ENCODE data around the gene CRADD. TPM values are rescaled to one million over a fixed set of nuclear protein-coding genes. Genes with fewer than 3 reads are reported as not detected.

Gene CRADD
- total RNA-seq, 6 donors from 2014 or later, result 13.7 to 40.7 (median 29.0) TPM

DNA sequence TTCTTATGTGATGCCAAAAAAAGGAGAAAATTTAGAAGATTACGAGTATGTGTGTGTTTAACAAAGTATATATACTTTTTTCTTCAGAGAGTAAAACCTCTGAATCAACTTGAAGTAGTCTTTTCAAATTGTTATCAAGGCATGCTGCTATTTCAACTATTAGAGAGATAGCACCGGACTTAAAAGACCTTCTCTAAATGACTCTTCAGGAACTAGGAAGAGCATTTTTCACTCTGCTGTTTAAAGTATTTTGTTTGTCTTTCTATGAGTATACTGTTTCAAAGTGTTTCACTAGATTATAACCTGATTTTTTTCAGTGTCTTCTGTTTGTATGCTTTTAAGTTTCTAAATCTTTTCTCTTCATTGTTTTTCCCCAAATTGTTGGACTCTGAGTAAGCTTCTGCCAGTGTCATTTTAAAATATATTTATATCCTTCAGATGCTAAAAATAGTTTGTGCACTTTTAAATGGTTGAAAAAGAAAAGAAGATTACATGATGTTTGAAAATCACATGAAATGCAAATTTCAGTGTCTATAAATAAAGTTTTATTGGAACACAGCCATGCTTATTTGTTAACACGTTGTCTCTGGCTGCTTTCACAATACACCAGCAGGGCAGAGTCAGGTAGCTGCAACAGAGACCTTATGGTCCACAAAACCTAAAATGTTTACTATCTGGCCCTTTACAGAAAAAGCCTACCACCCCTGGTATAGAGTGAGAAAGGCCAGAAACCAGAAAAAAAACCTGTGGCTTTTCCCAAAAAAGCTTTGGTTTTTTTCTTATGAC lies 21.3 kb downstream of the CRADD start:
- H3K27ac ChIP-seq, result peak overlapping the region in 2 of 4 donors; percentile 32 to 40
- 48 to 49% methylated on average over 3 of the region's 3 CpGs for WGBS, 2 donors
- H3K27me3 ChIP-seq, result no peaks in the 10 kb centered on the region
- no peak overlapping the region for H3K4me3 ChIP-seq
- H3K4me1 ChIP-seq, result peaks cover 0 to 16% (median 12%) of the 10 kb centered on the region in 4 donors
- ATAC-seq (ENCODE audit: low FRiP score in 2 of 2), result no peak
- no peaks in the 10 kb centered on the region for H3K36me3 ChIP-seq
- no peak for DNase-seq
- H3K9me3 ChIP-seq, result no peaks in the 10 kb centered on the region
- TF ChIP-seq POLR2AphosphoS5 (IDR thresholded peaks at IDR 0.05), result no peak
- TF ChIP-seq, protein P1, sequence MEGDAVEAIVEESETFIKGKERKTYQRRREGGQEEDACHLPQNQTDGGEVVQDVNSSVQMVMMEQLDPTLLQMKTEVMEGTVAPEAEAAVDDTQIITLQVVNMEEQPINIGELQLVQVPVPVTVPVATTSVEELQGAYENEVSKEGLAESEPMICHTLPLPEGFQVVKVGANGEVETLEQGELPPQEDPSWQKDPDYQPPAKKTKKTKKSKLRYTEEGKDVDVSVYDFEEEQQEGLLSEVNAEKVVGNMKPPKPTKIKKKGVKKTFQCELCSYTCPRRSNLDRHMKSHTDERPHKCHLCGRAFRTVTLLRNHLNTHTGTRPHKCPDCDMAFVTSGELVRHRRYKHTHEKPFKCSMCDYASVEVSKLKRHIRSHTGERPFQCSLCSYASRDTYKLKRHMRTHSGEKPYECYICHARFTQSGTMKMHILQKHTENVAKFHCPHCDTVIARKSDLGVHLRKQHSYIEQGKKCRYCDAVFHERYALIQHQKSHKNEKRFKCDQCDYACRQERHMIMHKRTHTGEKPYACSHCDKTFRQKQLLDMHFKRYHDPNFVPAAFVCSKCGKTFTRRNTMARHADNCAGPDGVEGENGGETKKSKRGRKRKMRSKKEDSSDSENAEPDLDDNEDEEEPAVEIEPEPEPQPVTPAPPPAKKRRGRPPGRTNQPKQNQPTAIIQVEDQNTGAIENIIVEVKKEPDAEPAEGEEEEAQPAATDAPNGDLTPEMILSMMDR (IDR thresholded peaks at IDR 0.05), result no peak
- no peak for TF ChIP-seq EP300 (IDR thresholded peaks at IDR 0.05)
- TF ChIP-seq POLR2A (IDR thresholded peaks at IDR 0.05), result no peak

DNA sequence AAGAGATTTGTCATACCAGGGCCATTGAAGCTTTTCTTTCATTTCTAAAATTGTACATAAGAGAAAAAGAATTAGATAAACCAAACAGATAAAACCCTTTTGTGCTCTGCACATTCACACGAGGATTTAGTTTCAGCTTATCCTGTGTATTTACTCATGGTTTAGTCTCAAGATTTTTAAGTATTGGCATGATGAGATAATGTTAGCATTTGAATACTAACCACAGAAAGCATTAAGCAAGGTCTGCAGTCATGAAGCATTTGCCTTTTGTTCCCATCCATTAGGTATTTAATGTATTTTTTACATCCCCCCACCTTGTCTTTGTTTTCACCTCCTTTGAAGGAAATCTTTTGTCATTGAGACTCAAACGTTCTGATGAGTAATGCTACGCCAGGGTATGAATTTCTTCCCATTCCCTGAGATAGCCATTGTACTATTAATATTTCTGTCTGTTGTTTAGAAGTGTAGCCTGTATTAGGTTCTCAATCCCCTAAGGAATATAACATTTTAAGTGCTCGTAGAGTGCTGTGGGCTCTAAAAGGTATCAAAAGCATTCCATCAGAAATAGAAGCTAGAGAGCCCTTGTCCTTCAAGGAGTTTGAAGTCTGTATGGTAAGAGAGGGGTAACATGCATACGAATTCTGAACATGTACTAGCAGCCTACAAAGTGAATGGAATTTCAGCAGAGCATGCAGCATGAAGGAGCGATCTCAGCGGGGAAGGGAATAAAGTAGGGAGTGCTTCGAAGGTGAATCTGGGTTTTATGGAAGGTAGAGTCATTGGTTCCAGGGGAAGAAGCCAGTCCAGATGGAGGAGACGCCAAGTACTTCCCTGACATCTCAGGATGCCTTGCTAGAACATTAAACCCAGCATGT lies 22.3 kb downstream of the CRADD start:
- Histone ChIP-seq H3K36me3 (no peaks in the 10 kb centered on the region), H3K9me3 (no peaks in the 10 kb centered on the region), H3K4me1 (peaks cover 0 to 21% (median 14%) of the 10 kb centered on the region in 4 donors), H3K4me3 (no peak overlapping the region), H3K27ac (peak overlapping the region in 1 of 4 donors; percentile 40), H3K27me3 (no peaks in the 10 kb centered on the region)
- ATAC-seq (ENCODE audit: low FRiP score in 2 of 2) (no peak), DNase-seq (no peak)
- WGBS, 2 donors, result 65 to 71% methylated on average over 9 of the region's 9 CpGs
- TF ChIP-seq POLR2AphosphoS5 (IDR thresholded peaks at IDR 0.05), result no peak
- TF ChIP-seq POLR2A (IDR thresholded peaks at IDR 0.05), result no peak
- TF ChIP-seq EP300 (IDR thresholded peaks at IDR 0.05), result no peak
- TF ChIP-seq, protein P1 (IDR thresholded peaks at IDR 0.05), result no peak

DNA sequence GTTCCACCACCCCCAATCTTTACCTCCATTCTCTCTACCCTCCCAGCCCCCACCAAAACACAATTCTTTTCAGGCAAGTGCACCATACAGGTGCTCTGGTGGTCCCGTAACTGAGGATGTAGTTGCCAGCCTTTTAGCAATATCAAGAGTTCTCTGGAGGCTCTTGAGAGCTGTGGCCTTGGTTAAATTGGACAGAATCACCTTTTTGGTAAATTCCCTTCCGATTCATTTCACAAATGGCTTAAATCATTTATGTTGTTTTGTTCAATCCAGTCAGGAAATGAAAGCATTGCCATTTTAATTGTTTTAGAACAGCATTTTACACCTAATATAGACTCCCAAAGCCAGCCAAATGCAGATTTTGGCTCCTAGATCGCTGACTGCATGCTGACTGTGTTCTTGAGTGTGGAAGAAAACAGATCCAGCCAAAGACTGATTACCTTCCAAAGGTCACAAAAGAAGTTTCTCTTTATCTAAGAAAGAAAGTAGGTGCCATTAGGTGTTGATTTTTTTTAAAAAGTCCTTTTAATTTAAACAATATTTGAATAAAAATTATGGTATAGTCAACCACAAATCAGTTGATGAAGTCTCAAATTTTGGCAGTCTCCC lies 25.6 kb downstream of the CRADD start:
- 83 to 88% methylated on average over 3 of the region's 3 CpGs for WGBS, 2 donors
- H3K9me3 ChIP-seq, result no peaks in the 10 kb centered on the region
- H3K27me3 ChIP-seq, result no peaks in the 10 kb centered on the region
- TF ChIP-seq POLR2A (IDR thresholded peaks at IDR 0.05) (no peak), POLR2AphosphoS5 (IDR thresholded peaks at IDR 0.05) (no peak), EP300 (IDR thresholded peaks at IDR 0.05) (no peak)
- TF ChIP-seq, protein P1 (IDR thresholded peaks at IDR 0.05), result no peak
- H3K27ac ChIP-seq, result no peak overlapping the region
- H3K4me1 ChIP-seq, result peaks cover 0 to 24% (median 18%) of the 10 kb centered on the region in 4 donors
- ATAC-seq (ENCODE audit: low FRiP score in 2 of 2) (no peak), DNase-seq (no peak)
- no peak overlapping the region for H3K4me3 ChIP-seq
- H3K36me3 ChIP-seq, result no peaks in the 10 kb centered on the region

DNA sequence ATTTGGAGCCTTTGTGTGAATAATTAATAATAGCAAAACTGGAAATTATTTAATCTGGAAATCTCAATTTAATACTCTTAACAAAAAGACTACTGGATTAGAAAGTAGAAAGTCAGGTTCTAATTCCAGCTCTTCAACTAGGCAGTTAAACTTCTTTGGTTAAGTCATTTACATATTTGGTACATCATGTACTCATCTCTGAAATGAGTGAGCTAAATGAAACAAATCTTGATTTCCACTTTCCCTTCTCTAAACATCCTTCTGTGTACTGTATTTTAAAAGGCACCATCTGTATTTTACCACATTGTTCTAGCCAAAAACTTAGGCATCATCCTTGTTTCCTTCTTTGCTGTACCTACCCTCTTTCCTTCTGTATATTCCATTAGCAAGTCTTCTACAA lies 26.9 kb downstream of the CRADD start:
- TF ChIP-seq POLR2AphosphoS5 (IDR thresholded peaks at IDR 0.05), result no peak
- TF ChIP-seq, protein P1 (IDR thresholded peaks at IDR 0.05), result no peak
- TF ChIP-seq EP300 (IDR thresholded peaks at IDR 0.05), result no peak
- TF ChIP-seq POLR2A (IDR thresholded peaks at IDR 0.05), result no peak
- DNase-seq, result no peak
- peaks cover 0 to 1% (median 0%) of the 10 kb centered on the region in 4 donors for H3K9me3 ChIP-seq
- H3K27me3 ChIP-seq, result no peaks in the 10 kb centered on the region
- no peak for ATAC-seq (ENCODE audit: low FRiP score in 2 of 2)
- no peak overlapping the region for H3K27ac ChIP-seq
- no peak overlapping the region for H3K4me3 ChIP-seq
- peaks cover 0 to 14% (median 10%) of the 10 kb centered on the region in 4 donors for H3K4me1 ChIP-seq
- H3K36me3 ChIP-seq, result no peaks in the 10 kb centered on the region
